SU-DHL-6 (cell line): ENCODE measurements around the gene CLEC4C.

ENCODE experiments used
- H2AFZ ChIP-seq: fragments of 200-600 bp; sonication (generic); 2 replicates; pipeline ENCODE4 v1.6.1; 2014; ENCODE audit warnings: low read depth, mild to moderate bottlenecking, moderate library complexity, mixed read lengths, antibody characterized with exemption, low read length; ENCODE audit not compliant: severe bottlenecking
- H3F3A ChIP-seq: fragments of 200-600 bp; shearing (Covaris generic); 2 replicates; pipeline ENCODE4 v1.6.0; 2016; ENCODE audit warnings: antibody characterized with exemption, mild to moderate bottlenecking; ENCODE audit not compliant: insufficient read depth
- H3K27ac ChIP-seq: fragments of 200-600 bp; sonication (generic); 2 replicates; pipeline ENCODE4 v1.5.1; 2016; ENCODE audit warnings: low read depth, mild to moderate bottlenecking, low read length, moderate library complexity, mixed read lengths
- H3K27me3 ChIP-seq: fragments of 200-600 bp; sonication (generic), shearing (Covaris generic); 2 replicates; pipeline ENCODE4 v1.6.0; 2014; ENCODE audit warnings: mild to moderate bottlenecking, low read length
- H3K36me3 ChIP-seq: fragments of 200-600 bp; sonication (generic); 2 replicates; pipeline ENCODE4 v1.6.1; 2014; ENCODE audit warnings: mild to moderate bottlenecking, low read length, mixed read lengths
- H3K4me2 ChIP-seq: fragments of 300-600, 200-600 bp; shearing (Covaris generic), sonication (generic); 2 replicates; pipeline ENCODE4 v1.6.0; 2014; ENCODE audit warnings: low read length, low read depth, mild to moderate bottlenecking; ENCODE audit not compliant: poor library complexity, severe bottlenecking
- H3K4me3 ChIP-seq: fragments of 200-600 bp; sonication (generic); 2 replicates; pipeline ENCODE4 v1.5.1; 2014; ENCODE audit warnings: antibody characterized with exemption, low read length, mild to moderate bottlenecking, mixed read lengths; ENCODE audit not compliant: insufficient read depth, poor library complexity, severe bottlenecking
- H3K79me2 ChIP-seq: fragments of 200-600 bp; sonication (generic); 2 replicates; pipeline ENCODE4 v1.6.1; 2014; ENCODE audit warnings: mild to moderate bottlenecking, low read length, moderate library complexity; ENCODE audit not compliant: insufficient read depth
- H3K9ac ChIP-seq: fragments of 200-600 bp; sonication (generic); 2 replicates; pipeline ENCODE4 v1.7.0; 2014; ENCODE audit warnings: mild to moderate bottlenecking, low read length
- H3K9me2 ChIP-seq: fragments of 200-600 bp; sonication (generic); replicated peaks from 2 replicates; pipeline ENCODE4 v1.6.1; 2014; ENCODE audit warnings: low read length; ENCODE audit not compliant: insufficient read depth
- H3K9me3 ChIP-seq: fragments of 200-600 bp; sonication (generic); 2 replicates; pipeline ENCODE4 v1.6.1; 2014; ENCODE audit warnings: low read length, mixed read lengths; ENCODE audit not compliant: insufficient read depth
- H4K20me1 ChIP-seq: fragments of 200-600 bp; sonication (generic); 2 replicates; pipeline ENCODE4 v1.6.1; 2014; ENCODE audit warnings: low read depth, mild to moderate bottlenecking, antibody characterized with exemption, low read length, moderate library complexity, mixed read lengths
- EZH2phosphoT487 ChIP-seq: fragments of 200-600 bp; sonication (generic), shearing (Covaris generic); conservative IDR thresholded peaks from 2 replicates; pipeline ENCODE4 v1.6.1; 2018; ENCODE audit warnings: mild to moderate bottlenecking, antibody characterized with exemption, low read length, moderate library complexity, mixed read lengths
- TF ChIP-seq, protein P1 (sequence below): fragments of 200-600 bp; sonication (generic); IDR thresholded peaks from one replicate; pipeline ENCODE4 v1.5.1; 2017; ENCODE audit warnings: antibody characterized with exemption, mild to moderate bottlenecking, low read length, moderate library complexity; ENCODE audit not compliant: insufficient read depth, poor library complexity, severe bottlenecking

The CLEC4C gene

DNA sequence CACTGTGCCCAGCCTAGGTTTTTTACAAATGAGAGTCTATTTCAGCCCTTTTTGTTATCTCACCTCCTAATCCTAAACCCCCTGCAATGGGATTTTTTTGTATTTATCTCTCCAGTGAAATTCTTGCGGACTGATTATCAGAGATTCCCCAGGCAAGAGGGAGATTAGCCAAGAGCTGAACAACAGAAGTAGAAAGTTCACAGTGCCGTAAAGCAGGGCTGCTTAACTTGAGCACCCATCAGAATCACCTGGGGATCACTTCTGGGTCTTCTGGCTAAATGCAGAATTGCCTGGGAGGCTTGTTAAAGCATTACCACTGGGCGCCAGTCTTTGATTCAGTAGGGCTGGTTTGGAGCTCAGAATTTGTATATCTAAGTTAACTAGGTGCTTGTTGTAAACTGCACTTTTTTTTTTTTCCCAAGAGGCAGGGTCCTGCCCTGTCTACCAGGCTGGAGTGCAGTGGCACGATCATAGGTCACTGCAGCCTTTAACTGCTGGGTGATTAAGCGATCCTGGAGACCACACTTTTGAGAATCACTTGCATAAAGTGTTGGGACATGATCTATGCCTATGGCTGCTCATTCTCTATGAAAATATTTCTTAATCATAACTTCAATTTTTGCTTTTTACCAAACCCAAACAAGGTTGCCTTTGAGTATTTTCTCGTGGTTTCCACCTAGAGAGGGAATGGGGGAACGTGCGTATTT, 37.1 kb downstream of the CLEC4C start:
- Histone ChIP-seq H3K4me3 (no peak overlapping the region), H3K79me2 (no peaks in the 10 kb centered on the region), H3K9me3 (no peaks in the 10 kb centered on the region), H3F3A (no peaks in the 10 kb centered on the region), H3K27me3 (no peaks in the 10 kb centered on the region), H3K9me2 (no peaks in the 10 kb centered on the region), H3K27ac (no peak overlapping the region), H3K36me3 (no peaks in the 10 kb centered on the region), H4K20me1 (no peaks in the 10 kb centered on the region), H3K4me2 (no peak overlapping the region), H3K9ac (no peak overlapping the region), H2AFZ (no peak overlapping the region)
- TF ChIP-seq, protein P1, sequence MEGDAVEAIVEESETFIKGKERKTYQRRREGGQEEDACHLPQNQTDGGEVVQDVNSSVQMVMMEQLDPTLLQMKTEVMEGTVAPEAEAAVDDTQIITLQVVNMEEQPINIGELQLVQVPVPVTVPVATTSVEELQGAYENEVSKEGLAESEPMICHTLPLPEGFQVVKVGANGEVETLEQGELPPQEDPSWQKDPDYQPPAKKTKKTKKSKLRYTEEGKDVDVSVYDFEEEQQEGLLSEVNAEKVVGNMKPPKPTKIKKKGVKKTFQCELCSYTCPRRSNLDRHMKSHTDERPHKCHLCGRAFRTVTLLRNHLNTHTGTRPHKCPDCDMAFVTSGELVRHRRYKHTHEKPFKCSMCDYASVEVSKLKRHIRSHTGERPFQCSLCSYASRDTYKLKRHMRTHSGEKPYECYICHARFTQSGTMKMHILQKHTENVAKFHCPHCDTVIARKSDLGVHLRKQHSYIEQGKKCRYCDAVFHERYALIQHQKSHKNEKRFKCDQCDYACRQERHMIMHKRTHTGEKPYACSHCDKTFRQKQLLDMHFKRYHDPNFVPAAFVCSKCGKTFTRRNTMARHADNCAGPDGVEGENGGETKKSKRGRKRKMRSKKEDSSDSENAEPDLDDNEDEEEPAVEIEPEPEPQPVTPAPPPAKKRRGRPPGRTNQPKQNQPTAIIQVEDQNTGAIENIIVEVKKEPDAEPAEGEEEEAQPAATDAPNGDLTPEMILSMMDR, result no peak
- TF ChIP-seq EZH2phosphoT487, result no peak

DNA sequence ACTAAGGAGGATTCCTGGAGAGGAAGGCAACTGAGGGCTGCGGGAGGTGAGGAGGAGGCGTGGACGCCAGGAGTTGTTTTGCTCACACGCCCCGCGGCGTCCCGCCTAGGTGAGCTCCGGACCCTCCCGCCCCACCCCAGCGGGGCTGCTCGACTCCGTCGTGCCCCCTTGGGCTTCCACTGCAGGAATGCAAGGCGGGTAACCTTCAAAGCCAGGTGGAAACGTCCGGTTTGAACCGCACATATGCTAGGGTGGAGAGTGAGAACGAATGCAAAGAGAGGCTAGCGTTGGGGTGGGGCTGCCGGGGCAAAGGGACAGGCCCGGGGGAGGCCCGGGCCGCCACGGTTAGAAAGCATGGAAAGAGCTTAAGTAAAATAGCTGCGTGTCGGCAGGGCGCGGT, 41.3 kb downstream of the CLEC4C start:
- Histone ChIP-seq H3K9ac (no peak overlapping the region), H3K79me2 (no peaks in the 10 kb centered on the region), H3K27ac (no peak overlapping the region), H3K9me3 (no peaks in the 10 kb centered on the region), H3K4me2 (no peak overlapping the region), H4K20me1 (no peaks in the 10 kb centered on the region), H3K4me3 (no peak overlapping the region), H3K27me3 (no peaks in the 10 kb centered on the region), H3K36me3 (no peaks in the 10 kb centered on the region), H3F3A (no peaks in the 10 kb centered on the region), H3K9me2 (no peaks in the 10 kb centered on the region), H2AFZ (no peak overlapping the region)
- TF ChIP-seq, protein P1, result no peak
- TF ChIP-seq EZH2phosphoT487, result no peak

DNA sequence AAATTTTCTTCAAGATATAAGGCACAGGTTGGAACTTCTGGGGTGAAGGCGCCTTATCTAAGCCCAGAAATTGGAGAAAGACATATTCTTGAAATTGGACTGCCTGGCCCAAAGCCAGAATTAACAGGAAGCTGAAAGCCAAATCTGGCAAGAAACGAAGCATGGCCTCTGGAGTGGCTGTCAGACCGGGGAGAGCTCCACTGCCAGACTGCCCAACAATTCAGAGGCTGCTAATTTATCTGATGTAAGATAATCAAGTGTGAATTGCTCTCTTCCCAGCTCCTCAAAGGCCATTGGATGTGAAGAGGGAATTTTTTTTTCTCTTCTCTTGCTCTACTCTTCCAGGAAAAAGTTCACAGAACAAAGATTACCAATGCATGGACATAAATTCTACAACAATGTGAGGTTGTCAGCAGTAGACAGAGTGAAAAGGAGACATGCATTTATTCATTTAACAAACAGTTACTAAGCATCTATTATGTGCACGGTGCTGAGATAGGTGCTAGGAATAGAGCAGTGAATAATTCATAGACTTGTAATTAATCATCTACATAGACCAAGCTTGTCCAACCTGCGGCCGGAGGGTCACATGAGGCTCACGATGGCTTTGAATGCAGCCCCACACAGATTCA, 51.5 kb downstream of the CLEC4C start, which contains the start of gene GDF3:
Gene GDF3, minus strand, starts transcription at position 210 of the 632 bp plus-strand sequence. Its CDS starts 47 bp downstream, at position 163.
- H2AFZ ChIP-seq, result no peak within 1 kb of the TSS
- H4K20me1 ChIP-seq, result no peaks in the 10 kb centered on the region
- H3K9ac ChIP-seq, result no peak within 1 kb of the TSS
- H3K27me3 ChIP-seq, result no peaks in the 10 kb centered on the region
- no peaks in the 10 kb centered on the region for H3K79me2 ChIP-seq
- H3K4me2 ChIP-seq, result no peak within 1 kb of the TSS
- no peaks in the 10 kb centered on the region for H3K36me3 ChIP-seq
- no peaks in the 10 kb centered on the region for H3K9me3 ChIP-seq
- no peaks in the 10 kb centered on the region for H3K9me2 ChIP-seq
- no peak within 1 kb of the TSS for H3K4me3 ChIP-seq
- H3F3A ChIP-seq, result no peaks in the 10 kb centered on the region
- H3K27ac ChIP-seq, result no peak within 1 kb of the TSS
- TF ChIP-seq EZH2phosphoT487, result no peak
- TF ChIP-seq, protein P1, result no peak
